GM18868 (cell line): ENCODE data around the gene AAGAB.
"Not testable (repeated sequence)": the region's sequence is repeated elsewhere in the genome, so short reads cannot be mapped to it uniquely, and the experiment has no call there.

ENCODE experiments used
- ATAC-seq: cut with Tn5 transposase; IDR thresholded peaks from one replicate; pipeline ENCODE4 v1.9.1; 2021; ENCODE audit warnings: mild to moderate bottlenecking, moderate library complexity; ENCODE audit not compliant: unreplicated experiment

The AAGAB gene

DNA sequence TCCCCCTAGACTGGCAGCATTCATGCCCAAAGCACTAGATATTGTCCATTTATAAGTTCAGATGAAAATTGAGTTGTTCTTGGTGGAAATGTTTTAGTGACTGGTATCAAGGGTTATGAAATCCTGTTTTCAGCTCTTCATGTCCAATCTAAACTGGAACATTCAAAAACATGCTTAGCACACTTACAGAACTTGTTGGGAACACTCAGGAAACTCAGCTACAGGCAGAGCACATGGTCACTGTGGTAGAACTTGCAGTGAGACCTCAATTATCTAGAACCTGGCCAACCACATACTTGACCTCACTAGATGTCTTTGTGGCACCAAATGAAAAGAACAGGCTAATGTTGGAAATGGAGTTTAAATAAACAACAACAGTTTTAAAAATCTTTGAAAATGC, 100.2 kb downstream of the AAGAB start:
- no peak for ATAC-seq

DNA sequence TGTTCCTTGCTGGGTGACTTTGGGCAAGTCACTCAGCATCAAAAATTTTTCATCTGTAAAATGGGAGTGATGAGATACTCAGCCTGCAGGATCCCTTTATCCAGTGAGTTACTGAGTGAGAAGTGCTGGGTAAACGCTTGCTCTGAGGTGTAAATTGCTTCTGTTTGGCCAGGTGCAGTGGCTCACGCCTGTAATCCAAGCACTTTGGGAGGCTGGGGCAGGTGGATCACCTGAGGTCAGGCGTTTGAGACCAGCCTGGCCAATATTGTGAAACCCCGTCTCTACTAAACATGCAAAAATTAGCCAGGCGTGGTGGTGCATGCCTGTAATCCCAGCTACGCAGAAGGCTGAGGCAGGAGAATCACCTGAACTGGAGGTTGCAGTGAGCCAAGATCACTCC, 101.4 kb downstream of the AAGAB start:
- not testable (repeated sequence) for ATAC-seq

DNA sequence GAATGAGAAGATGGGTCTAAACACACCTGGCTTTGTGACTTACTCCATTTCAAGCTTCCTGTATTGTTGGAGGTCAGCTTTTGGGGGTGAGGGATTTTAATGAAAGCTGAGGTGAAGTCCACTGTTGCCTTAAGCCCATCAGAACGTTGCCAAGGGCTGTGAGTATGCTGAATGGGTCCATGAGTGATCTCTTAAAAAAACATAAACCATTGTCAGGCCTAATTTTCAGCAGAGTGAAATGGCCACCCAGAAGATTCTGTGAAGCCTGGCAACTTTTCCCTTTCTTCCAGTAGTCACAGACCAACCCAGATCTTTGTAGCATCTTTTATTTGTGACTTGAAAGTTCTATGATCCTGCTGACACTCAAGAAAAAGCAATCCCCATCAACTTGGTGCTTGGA, 102.0 kb downstream of the AAGAB start:
- no peak for ATAC-seq
